ENCODE results near the gene TCF12.

Gene TCF12

GRCh38 chr15:57297630-57298029 is 379.2 kb downstream of the TCF12 start:
- DNase-seq (ENCODE audit: low read depth in 2 of 2): no peak

- DNase-seq (ENCODE audit: low read depth in 2 of 2): no peak
Measured at GRCh38 chr15:57298204-57298603, 379.8 kb downstream of the TCF12 start.

GRCh38 chr15:57298843-57299550 is 380.6 kb downstream of the TCF12 start:
- DNase-seq (ENCODE audit: low read depth in 2 of 2): no peak

- DNase-seq (ENCODE audit: low read depth in 2 of 2): no peak
Measured at GRCh38 chr15:57301307-57301706, 382.9 kb downstream of the TCF12 start.

- DNase-seq (ENCODE audit: low read depth in 2 of 2): no peak
Measured at GRCh38 chr15:57302640-57303257, 384.3 kb downstream of the TCF12 start.

- DNase-seq (ENCODE audit: low read depth in 2 of 2): no peak
Measured at GRCh38 chr15:57305009-57305408, 386.6 kb downstream of the TCF12 start.

- peak; percentile 58 to 64 for DNase-seq (ENCODE audit: low read depth in 2 of 2)
Measured at GRCh38 chr15:57306161-57306943, 387.9 kb downstream of the TCF12 start.

- DNase-seq (ENCODE audit: low read depth in 2 of 2): no peak
Measured at GRCh38 chr15:57306944-57307411, 388.5 kb downstream of the TCF12 start.

GRCh38 chr15:57307527-57308169 is 389.2 kb downstream of the TCF12 start:
- DNase-seq (ENCODE audit: low read depth in 2 of 2): no peak

- no peak for DNase-seq (ENCODE audit: low read depth in 2 of 2)
Measured at GRCh38 chr15:57308170-57308545, 389.7 kb downstream of the TCF12 start.

GRCh38 chr15:57309856-57310760 is 391.7 kb downstream of the TCF12 start:
- no peak for DNase-seq (ENCODE audit: low read depth in 2 of 2)

- no peak for DNase-seq (ENCODE audit: low read depth in 2 of 2)
Measured at GRCh38 chr15:57310876-57311275, 392.4 kb downstream of the TCF12 start.

GRCh38 chr15:57312006-57312317 is 393.5 kb downstream of the TCF12 start:
- no peak for DNase-seq (ENCODE audit: low read depth in 2 of 2)

GRCh38 chr15:57312318-57313133 is 394.1 kb downstream of the TCF12 start:
- no peak for DNase-seq (ENCODE audit: low read depth in 2 of 2)

- no peak for DNase-seq (ENCODE audit: low read depth in 2 of 2)
Measured at GRCh38 chr15:57313134-57313483, 394.7 kb downstream of the TCF12 start.

- DNase-seq (ENCODE audit: low read depth in 2 of 2): no peak
Measured at GRCh38 chr15:57314221-57314620, 395.8 kb downstream of the TCF12 start.

- no peak for DNase-seq (ENCODE audit: low read depth in 2 of 2)
Measured at GRCh38 chr15:57316451-57316850, 398.0 kb downstream of the TCF12 start.

GRCh38 chr15:57319226-57319918 is 400.9 kb downstream of the TCF12 start:
- DNase-seq (ENCODE audit: low read depth in 2 of 2): no peak

GRCh38 chr15:57319919-57320560 is 401.6 kb downstream of the TCF12 start:
- no peak for DNase-seq (ENCODE audit: low read depth in 2 of 2)
